Lower leg skin (tissue), 3 donors: ENCODE results near the gene FOS.

Experiments used
- CTCF ChIP-seq, 3 donors: fragments of 450-650 bp; IDR thresholded peaks; one replicate each; pipeline ENCODE4 v1.5.1; 2016; ENCODE audit warnings: antibody characterized with exemption in 3 of 3, mild to moderate bottlenecking in 3 of 3, moderate library complexity in 2 of 3
- POLR2A ChIP-seq, 2 donors: fragments of 450-650 bp; IDR thresholded peaks; one replicate each; pipeline ENCODE4 v1.6.1; 2016 to 2017; ENCODE audit warnings: antibody characterized with exemption in 2 of 2, mild to moderate bottlenecking in 1 of 2, moderate library complexity in 1 of 2

- TF ChIP-seq CTCF (IDR thresholded peaks at IDR 0.05) (peak in 1 of 3 donors; percentile 51), POLR2A (IDR thresholded peaks at IDR 0.05) (peak in 1 of 2 donors; percentile 98)
Observed at GRCh38 chr14:75278422-75279152, at the start of gene FOS.
